HG02852 (cell line): Measurements from ENCODE around the gene BMP2K.
"Not testable (repeated sequence)": the region's sequence is repeated elsewhere in the genome, so short reads cannot be mapped to it uniquely, and the experiment has no call there.

ENCODE experiments used
- ATAC-seq: cut with Tn5 transposase; IDR thresholded peaks from one replicate; pipeline ENCODE4 v1.9.1; 2021; ENCODE audit warnings: mild to moderate bottlenecking, moderate library complexity; ENCODE audit not compliant: unreplicated experiment

The BMP2K gene

GRCh38 chr4:78787392-78788006 lies 11.3 kb downstream of the BMP2K start:
- ATAC-seq: no peak

- ATAC-seq: no peak
Observed at GRCh38 chr4:78788007-78788889, 12.1 kb downstream of the BMP2K start.

GRCh38 chr4:78795594-78796416 lies 19.7 kb downstream of the BMP2K start:
- ATAC-seq: not testable (repeated sequence)

DNA sequence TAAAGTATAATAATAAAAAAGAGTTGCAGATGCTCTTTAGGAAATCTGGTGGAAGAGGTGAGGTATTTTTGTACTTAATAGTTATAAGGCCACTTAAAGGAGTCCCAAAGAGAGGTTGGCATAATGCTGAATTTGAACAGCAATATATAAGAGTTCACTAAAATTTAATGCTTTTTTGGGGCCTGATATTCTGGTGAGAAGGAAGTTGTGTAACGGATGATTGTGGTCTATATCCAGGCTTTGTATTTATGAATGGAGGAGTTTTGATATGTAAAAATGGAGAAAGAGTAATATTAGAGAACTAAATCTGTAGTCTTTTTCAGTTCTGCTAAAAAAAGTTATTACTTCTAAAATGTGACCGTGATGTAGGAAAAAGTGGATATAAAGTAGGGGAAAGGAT lies 20.4 kb downstream of the BMP2K start:
- no peak for ATAC-seq

- ATAC-seq: no peak
Observed at GRCh38 chr4:78797777-78798284, 21.7 kb downstream of the BMP2K start.

DNA sequence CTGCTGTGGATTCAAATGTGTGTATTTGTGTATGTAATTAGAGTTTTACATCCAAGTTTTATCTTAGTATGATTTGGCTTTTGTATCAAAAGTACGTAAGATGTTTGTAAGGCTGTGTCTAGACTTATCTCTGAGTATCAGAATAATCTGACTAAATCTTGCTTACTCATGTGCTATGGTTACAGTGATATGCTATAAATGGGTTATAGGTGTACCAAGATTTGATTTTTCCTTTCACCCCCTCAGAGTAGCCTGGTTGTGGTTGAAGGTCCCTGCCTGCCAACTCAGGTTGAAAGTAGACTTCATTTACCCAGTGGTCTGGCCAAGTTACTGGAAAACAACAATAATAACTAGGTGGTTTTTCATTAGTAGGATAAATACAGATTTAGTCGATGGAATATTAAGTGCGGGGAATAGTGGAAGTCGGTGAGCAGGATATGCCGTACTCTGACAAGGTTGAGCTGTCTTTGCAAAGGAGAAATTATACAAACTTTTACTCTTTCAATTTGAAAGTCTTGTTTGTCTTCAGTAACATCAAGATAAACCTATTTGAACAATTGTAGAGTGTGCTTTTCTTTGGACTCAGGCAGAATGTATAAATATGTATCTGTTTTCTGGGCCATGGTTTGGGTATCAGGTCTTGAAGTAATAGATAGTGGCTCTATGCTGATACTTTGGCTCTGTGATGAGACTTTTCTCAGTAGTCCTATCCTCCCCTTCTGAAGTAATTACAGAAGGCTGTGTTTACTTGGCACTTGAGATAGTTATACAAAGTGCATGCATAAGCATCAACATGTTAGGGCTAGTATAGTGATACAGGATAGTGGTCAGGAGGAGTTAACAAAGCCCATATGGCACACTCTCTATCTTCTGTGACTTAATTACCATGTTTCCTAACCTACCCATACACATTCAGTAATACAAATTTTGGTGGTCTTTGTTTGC lies 23.7 kb downstream of the BMP2K start:
- ATAC-seq: no peak

DNA sequence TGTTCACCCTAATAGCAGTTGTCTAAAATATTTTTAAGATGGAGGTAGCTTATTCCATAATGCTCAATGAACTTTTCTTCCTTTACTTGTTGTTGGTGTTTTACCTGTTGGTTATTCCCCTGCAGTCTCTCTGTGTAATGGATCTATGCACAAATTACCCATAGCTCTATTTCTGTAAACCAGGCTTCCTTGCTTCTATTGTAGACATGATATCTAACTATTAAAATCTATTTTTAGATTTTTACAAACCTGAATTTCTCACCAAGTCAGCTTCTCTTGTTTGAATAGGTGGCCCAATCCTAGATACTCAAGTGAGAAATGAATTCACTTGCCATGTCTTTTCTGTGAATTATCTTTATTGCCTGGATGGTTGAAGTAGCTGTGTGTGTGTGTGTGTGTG lies 24.8 kb downstream of the BMP2K start:
- ATAC-seq: no peak

DNA sequence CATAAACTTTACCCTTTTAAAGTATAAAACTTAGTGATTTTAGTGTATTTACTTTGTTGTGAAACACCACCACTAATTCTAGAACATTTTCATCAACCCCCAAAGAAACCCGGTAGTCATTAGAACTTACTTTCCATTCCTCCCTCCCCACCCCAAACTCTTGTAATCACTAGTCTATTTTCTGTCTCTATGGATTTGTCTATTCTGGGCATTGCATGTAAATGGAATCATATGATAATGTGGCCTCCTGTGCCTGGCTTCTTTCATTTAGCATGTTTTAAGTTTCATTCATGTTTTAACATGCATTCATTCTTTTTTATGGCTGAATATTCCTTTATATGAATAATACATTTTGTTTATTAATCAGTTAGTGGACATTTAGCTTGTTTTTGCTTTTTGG lies 27.8 kb downstream of the BMP2K start:
- ATAC-seq: no peak

GRCh38 chr4:78806943-78807460 lies 30.9 kb downstream of the BMP2K start:
- ATAC-seq: no peak

DNA sequence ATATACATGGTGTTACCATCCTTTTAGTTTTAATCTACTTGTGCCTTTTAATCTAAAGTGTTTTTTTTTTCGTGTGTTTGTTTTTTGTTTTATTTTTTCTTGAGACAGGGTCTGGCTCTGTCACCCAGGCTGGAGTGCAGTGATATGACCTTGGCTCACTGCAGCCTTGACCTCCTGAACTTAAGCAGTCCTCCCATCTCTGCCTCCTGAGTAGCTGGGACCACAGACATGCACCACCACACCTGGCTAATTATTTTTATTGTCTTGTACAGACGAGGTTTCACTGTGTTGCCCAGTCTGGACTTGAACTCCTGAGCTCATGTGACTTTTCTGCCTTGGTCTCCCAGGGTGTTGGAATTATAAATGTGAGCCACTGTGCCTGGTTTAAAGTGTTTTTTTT lies 33.1 kb downstream of the BMP2K start:
- no peak for ATAC-seq

- ATAC-seq: no peak
Observed at GRCh38 chr4:78809928-78810835, 34.0 kb downstream of the BMP2K start.

- ATAC-seq: no peak
Observed at GRCh38 chr4:78811034-78811433, 34.9 kb downstream of the BMP2K start.

- ATAC-seq: no peak
Observed at GRCh38 chr4:78818530-78819079, 42.5 kb downstream of the BMP2K start.

DNA sequence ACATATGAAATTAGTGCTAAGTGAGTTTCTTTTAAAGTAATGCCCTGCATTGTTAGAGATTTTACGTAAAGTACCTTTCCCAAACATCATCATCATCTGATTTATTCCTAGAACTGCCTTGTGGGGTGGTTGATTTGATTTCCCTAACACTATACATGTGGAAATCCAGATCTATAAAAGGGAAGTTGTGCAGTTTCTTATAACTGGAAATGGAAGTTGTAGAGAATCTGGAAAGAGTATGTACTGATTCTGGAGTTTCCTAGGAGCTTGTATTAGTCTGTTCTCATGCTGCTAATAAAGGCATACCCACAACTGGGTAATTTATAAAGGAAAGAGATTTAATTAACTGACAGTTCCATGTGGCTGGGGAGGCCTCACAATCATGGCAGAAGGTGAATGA lies 47.9 kb downstream of the BMP2K start:
- no peak for ATAC-seq

DNA sequence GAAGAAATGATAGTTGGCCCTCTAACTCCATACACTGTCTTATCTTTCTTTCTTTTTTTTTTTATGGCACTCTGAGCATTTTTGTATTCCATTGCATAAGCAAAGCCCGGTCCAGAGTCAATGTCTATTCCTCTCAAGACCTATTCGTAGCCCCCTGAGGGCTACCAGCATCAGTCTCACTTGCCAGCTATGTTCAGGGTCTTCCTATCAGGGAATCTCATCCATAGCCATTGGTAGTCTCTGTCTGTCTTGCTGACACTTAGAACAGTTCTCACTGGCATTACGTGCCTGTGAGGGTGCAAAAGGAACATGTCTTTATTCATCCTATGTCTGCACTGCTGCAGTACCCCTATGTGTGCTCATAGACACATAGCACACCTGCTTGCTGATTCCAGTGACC lies 51.0 kb downstream of the BMP2K start:
- ATAC-seq: no peak

GRCh38 chr4:78829296-78829695 lies 53.1 kb downstream of the BMP2K start:
- no peak for ATAC-seq

DNA sequence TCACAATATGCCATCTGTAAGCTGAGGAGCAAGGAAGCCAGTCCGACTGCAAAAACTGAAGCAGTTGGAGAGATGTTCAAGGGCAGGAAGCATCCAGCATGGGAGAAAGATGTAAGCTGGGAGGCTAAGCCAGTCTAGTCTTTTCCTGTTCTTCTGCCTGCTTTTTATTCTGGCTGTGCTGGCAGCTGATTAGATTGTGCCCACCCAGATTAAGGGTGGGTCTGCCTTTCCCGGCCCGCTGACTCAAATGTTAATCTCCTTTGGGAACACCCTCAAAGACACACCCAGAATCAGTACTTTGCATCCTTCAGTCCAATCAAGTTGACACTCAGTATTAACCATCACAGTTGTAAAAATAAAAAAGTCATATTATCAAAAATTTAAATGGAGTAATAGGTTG lies 63.5 kb downstream of the BMP2K start:
- ATAC-seq: not testable (repeated sequence)

- not testable (repeated sequence) for ATAC-seq
Observed at GRCh38 chr4:78840286-78840685, 64.1 kb downstream of the BMP2K start.

GRCh38 chr4:78845472-78845871 lies 69.3 kb downstream of the BMP2K start:
- ATAC-seq: peak; percentile 87
